ENCODE measurements around the gene SLC25A34.

Gene SLC25A34

GRCh38 chr1:15755021-15755645 lies 19.1 kb downstream of the SLC25A34 start:
- DNase-seq: no peak

- no peak for DNase-seq
These were observed 19.6 kb downstream of the SLC25A34 start for GRCh38 chr1:15755646-15756040.

- DNase-seq: no peak
These were observed 20.3 kb downstream of the SLC25A34 start for GRCh38 chr1:15756143-15757015.

- no peak for DNase-seq
These were observed 21.0 kb downstream of the SLC25A34 start for GRCh38 chr1:15757016-15757543.

GRCh38 chr1:15757575-15758342 lies 21.7 kb downstream of the SLC25A34 start:
- no peak for DNase-seq

- no peak for DNase-seq
These were observed 22.4 kb downstream of the SLC25A34 start, which contains the start of gene FBLIM1 for GRCh38 chr1:15758343-15758931. Gene FBLIM1 (plus strand): TSS chr1:15758795. CDS start chr1:15764984, 6,189 bp downstream.

GRCh38 chr1:15758953-15759661 lies 23.0 kb downstream of the SLC25A34 start:
- no peak for DNase-seq

GRCh38 chr1:15760520-15761211 lies 24.6 kb downstream of the SLC25A34 start:
- DNase-seq: no peak

GRCh38 chr1:15761366-15762128 lies 25.5 kb downstream of the SLC25A34 start:
- DNase-seq: no peak

GRCh38 chr1:15762546-15762945 lies 26.5 kb downstream of the SLC25A34 start:
- no peak for DNase-seq

- no peak for DNase-seq
These were observed 28.3 kb downstream of the SLC25A34 start for GRCh38 chr1:15764269-15764764.

GRCh38 chr1:15764890-15765289 lies 28.8 kb downstream of the SLC25A34 start:
- no peak for DNase-seq

- DNase-seq: no peak
These were observed 29.6 kb downstream of the SLC25A34 start for GRCh38 chr1:15765495-15766194.

- DNase-seq: no peak
These were observed 31.9 kb downstream of the SLC25A34 start for GRCh38 chr1:15767941-15768340.

GRCh38 chr1:15768388-15768787 lies 32.3 kb downstream of the SLC25A34 start:
- DNase-seq: no peak

GRCh38 chr1:15770313-15770962 lies 34.4 kb downstream of the SLC25A34 start:
- DNase-seq: no peak

- DNase-seq: no peak
These were observed 35.9 kb downstream of the SLC25A34 start for GRCh38 chr1:15771836-15772515.

- no peak for DNase-seq
These were observed 39.6 kb downstream of the SLC25A34 start for GRCh38 chr1:15775706-15776105.

All from NCI-H187 (cell line).